ES-I3 (cell line): ENCODE measurements around the gene ARID5B.

ENCODE experiments used
- H3K36me3 ChIP-seq: 2 replicates; pipeline ENCODE4 v1.6.1; 2013; ENCODE audit warnings: mild to moderate bottlenecking, low read length, control low read depth, moderate library complexity; ENCODE audit not compliant: insufficient read depth
- H3K4me1 ChIP-seq: 2 replicates; pipeline ENCODE4 v1.6.1; 2013; ENCODE audit warnings: mild to moderate bottlenecking, control low read depth, low read length; ENCODE audit not compliant: insufficient read depth
- H3K9ac ChIP-seq: 2 replicates; pipeline ENCODE4 v1.6.1; 2013; ENCODE audit warnings: low read depth, mild to moderate bottlenecking, low read length, moderate library complexity
- H3K9me3 ChIP-seq: 2 replicates; pipeline ENCODE4 v1.6.1; 2013; ENCODE audit warnings: mild to moderate bottlenecking, low read length, moderate library complexity; ENCODE audit not compliant: control insufficient read depth, insufficient read depth

ARID5B gene

DNA sequence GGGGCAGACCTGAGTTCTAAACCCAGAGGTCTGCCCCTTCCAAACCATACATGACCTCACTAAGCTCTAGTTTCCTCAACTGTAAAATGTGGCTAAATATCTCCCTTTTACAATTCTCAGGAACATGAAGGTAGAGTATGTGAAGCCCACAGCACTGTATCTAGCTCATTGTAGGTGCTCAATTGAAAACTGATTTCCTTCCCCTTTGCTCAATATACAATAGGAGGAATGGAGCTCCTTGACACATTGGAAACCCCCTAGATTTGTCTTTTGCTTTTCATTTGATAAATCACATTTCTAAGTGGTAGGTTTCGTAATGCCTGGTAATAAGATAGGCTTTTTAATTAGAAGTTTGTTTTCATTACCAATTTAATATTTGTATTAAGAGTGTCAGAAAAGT, 153.3 kb downstream of the ARID5B start:
- Histone ChIP-seq H3K9me3 (no peaks in the 10 kb centered on the region), H3K36me3 (no peaks in the 10 kb centered on the region), H3K9ac (no peak overlapping the region), H3K4me1 (peaks cover 15% of the 10 kb centered on the region)

DNA sequence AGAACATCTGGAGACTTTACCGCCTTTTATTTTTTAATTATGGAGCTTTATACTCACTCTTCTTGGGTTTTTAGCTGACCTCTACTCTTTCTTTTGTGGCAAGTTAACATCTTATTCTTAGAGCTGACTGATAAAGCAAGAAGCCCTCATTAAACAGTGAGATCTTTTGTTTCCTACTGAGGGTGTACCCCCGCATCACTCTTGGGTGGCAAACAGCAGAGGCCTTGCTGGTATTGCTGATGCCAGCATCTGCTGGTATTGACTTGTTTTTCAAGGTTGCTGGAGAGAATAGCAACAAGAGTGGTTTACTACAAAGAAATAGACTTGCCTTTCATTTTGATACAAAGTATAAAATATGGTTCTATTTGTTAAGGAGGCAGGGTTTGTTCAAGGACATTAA, 154.7 kb downstream of the ARID5B start:
- Histone ChIP-seq H3K9ac (no peak overlapping the region), H3K4me1 (0 out of 2 replicates have a peak, but pooled peaks cover 2% of the 10 kb centered on the region), H3K36me3 (no peaks in the 10 kb centered on the region), H3K9me3 (no peaks in the 10 kb centered on the region)

DNA sequence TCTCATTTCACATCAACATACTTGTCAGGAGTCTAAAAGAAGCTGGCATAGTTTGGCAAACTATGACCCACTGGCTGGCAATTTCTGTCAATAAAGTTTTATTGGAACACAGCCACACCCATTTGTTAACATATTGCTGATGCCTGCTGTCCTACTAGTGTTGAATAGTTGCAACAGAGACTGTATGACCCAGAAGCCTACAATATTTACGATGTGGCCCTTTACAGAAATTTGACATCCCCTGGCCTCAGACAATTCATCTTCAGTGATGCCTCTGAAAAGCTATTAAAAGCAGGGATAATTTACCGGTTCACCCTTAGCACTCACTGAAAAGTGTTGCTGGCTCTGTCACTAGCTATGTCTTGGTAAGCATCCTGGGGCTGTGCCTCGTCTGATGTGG, 155.2 kb downstream of the ARID5B start:
- Histone ChIP-seq H3K4me1 (0 out of 2 replicates have a peak, but pooled peaks cover 1% of the 10 kb centered on the region), H3K9ac (no peak overlapping the region), H3K9me3 (no peaks in the 10 kb centered on the region), H3K36me3 (no peaks in the 10 kb centered on the region)

DNA sequence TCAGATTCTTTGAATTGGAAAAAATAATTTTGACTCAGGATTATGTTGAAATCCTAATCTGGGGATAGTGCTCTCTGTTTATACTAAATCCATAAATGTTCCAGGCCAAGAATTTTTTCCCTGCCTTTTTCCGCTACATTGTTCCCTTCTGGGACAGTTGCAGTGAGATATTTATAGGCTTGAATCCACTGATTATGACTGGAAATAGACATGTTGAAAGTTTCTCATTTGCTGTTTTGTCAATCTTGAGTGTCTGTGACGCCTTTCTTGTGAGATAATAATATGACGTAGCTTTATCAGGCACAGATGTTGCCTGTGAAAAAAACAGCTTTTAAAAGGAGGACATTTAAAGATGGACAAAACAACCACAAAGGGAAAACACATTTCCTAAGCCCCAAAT, 155.9 kb downstream of the ARID5B start:
- no peaks in the 10 kb centered on the region for H3K4me1 ChIP-seq
- H3K9ac ChIP-seq: no peak overlapping the region
- H3K36me3 ChIP-seq: no peaks in the 10 kb centered on the region
- no peaks in the 10 kb centered on the region for H3K9me3 ChIP-seq

DNA sequence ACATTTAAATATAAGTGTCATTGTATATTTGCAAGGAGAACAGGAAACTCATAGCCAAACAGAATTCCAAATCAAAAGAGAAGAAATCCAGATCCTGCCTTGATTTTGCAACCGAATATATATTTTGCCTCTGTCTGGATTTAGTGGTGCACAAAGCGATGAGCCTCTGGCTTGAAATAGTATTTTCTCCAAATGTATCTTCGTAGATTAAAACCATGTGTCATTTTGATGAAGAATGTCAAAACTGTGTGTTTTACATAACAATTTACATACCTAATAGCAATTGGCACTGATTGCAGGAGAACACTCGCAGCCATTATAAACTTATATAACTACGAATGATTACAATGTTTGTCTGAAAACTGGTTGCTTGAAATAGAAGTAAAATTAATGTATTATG, 156.4 kb downstream of the ARID5B start:
- no peaks in the 10 kb centered on the region for H3K36me3 ChIP-seq
- no peaks in the 10 kb centered on the region for H3K9me3 ChIP-seq
- no peak overlapping the region for H3K9ac ChIP-seq
- no peaks in the 10 kb centered on the region for H3K4me1 ChIP-seq

DNA sequence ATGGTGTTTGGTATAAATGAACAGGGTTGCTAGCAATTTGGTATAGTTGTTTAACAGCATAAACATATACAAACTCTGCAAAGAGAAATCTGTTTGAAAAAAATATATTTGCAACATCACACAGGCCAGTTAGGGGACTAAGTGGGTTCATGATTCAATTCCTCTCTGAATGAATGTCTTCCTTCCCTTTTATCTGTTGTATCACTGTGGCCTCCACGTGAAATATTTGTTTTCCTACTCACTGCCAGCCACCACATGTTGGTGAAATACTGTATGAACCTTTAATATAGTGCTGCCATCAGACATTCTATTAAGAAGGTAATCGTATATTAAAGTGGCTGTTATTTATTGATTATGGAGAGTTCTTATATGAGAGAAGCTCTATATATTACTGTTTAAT, 157.0 kb downstream of the ARID5B start:
- Histone ChIP-seq H3K9ac (no peak overlapping the region), H3K36me3 (no peaks in the 10 kb centered on the region), H3K4me1 (no peaks in the 10 kb centered on the region), H3K9me3 (no peaks in the 10 kb centered on the region)

DNA sequence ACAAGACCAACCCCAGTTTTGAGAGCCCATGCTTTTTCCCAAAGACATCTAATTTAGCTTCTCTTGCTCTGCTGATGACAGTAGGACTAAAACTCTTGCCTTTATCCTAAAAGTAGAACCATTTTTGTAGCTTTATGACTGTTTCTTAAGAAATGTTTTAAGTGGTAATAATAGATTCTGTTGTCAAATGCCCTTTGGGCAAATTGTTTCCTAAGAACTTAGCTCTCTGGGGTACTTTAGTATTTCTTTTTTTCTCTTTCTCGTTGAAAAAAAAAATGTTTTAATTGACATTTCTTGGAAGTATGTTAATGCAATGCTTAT, 157.4 kb downstream of the ARID5B start:
- Histone ChIP-seq H3K4me1 (no peaks in the 10 kb centered on the region), H3K9ac (no peak overlapping the region), H3K9me3 (no peaks in the 10 kb centered on the region), H3K36me3 (no peaks in the 10 kb centered on the region)

DNA sequence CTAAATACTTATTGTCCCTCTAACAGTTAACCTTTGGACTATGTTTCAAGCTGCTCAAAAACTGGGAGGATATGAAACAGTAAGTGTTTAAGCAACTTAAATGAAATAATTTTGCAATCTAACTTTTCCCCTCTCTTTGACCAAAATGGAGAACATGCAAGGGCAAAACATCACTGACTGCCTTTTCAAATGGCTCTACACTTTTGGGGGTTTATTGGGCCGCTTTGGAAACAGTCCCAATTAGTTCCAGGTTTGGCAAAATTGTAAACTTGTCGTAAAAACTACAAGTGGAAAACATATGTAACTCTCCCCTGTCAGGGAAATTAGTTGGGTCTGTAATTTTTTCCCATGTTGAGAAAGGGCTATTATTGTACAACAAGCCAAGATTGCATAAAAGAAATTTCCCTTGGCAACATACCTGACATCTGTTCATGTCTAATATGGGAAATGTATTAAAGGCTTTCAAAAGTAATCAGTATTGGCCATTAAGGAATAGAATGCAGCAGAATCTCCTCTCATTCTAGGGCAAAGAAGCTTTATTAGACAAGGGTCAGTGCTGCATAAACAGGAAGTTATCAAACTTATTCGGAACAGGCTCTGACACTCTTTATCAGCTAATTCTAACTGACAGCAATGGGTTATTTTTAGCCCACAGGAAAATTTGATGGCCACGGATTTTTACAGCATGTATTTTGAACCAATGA, 157.9 kb downstream of the ARID5B start:
- H3K36me3 ChIP-seq: no peaks in the 10 kb centered on the region
- no peak overlapping the region for H3K9ac ChIP-seq
- H3K4me1 ChIP-seq: no peaks in the 10 kb centered on the region
- H3K9me3 ChIP-seq: no peaks in the 10 kb centered on the region

DNA sequence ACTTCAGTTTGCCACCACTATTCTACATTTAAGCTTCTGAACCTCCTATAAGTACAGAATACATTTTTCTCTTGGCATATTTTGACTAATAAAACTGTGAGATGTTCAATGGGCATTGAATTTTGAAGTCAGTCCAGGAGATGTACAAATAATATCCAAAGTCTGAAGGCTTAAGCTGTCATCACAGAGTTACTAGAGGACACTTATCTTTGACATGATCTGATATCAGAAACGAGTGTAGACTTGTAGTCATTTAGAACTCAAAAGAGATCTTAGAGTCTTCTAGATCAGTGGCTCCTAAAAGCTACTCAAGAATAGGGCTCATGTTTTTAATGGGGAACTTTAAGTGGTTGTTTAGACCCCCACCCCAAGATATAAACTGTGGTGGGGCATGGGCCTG, 160.5 kb downstream of the ARID5B start:
- no peak overlapping the region for H3K9ac ChIP-seq
- no peaks in the 10 kb centered on the region for H3K4me1 ChIP-seq
- H3K9me3 ChIP-seq: no peaks in the 10 kb centered on the region
- no peaks in the 10 kb centered on the region for H3K36me3 ChIP-seq

DNA sequence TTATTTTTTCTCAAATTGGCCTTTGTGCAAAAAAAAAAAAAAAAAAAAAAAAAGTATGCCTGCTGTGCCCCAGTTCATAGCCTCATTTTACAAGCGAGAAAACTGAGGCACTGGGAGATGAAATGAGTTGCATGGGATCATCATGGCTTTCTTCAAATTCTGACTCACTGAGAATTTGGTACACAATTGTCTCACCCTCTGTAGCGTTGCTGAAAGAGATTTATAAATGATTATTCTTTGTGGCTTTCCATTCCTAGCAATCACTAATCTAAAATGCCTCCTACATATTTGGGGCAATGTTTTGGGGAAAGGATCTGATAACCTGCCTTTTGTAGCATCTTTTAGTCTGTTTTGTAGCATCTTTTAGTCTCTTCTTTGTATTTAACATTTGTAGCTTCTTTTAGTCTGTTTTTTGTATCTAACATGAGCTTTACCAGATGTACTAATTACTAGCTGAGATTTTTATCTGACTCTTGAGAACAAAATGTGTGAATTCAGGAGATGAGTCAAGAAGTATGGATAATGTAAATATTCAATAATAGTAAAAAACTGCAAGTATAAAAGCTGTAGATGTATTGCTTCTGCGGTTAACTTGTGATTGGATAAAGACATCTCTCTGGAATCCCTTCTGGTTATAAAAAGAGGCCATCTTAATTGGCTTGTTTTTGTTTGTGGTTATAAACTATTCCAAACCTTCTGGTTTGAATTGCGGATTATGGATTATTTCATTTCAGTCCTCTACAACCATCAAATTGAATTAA, 161.4 kb downstream of the ARID5B start:
- Histone ChIP-seq H3K9me3 (no peaks in the 10 kb centered on the region), H3K9ac (no peak overlapping the region), H3K36me3 (no peaks in the 10 kb centered on the region), H3K4me1 (no peaks in the 10 kb centered on the region)

DNA sequence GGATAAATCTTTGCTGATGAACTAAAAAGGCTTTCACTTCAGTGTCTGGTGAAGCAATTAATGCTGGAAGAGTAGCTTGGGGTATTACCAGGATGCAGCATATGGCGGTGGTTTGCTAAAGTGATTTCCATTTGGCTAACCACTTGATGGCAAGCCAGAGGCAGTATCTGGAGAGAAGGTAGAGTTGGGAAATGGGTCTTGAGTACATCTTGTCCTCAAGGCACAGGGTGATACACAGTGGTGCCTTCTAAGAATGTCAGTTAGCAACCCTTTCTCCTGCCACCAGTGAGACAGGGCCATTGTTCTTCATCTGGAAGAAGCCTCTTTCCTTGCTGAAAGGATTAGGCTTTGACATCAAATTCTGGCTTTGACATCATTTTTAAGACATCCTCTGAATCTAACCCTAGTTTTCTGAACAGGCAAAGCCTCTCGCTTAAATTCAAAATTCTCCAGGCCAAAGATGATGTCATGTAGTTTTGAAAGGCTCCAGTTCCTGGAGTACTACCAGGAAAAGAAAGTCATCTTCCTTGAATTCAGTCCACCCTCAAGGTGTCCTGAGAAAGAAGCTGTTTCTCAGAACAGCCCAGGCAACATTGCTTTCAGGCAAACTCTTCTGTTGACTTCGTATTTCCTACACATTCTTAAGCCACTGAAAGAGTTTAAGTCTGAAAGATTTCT, 162.4 kb downstream of the ARID5B start:
- Histone ChIP-seq H3K36me3 (no peaks in the 10 kb centered on the region), H3K4me1 (no peaks in the 10 kb centered on the region), H3K9ac (no peak overlapping the region), H3K9me3 (no peaks in the 10 kb centered on the region)

DNA sequence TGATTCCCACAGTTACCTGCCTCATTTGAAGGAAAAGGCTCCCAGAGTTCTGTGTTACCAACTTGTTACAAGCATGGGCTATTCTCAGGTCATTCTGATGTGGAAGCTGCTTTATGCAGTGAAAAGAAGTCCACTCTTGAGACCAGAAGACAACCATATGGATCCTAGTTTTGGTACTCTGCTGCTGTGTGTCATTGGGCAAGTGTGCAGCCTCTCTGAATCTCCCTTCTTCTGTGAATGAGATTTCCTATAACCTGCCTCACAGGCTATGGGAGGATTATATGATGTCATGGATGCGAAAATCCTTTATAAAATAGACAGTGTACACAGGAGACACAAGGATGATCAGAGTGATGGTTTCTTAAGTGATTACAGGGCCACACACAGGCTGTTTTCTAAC, 166.1 kb downstream of the ARID5B start:
- Histone ChIP-seq H3K9me3 (no peaks in the 10 kb centered on the region), H3K36me3 (no peaks in the 10 kb centered on the region), H3K4me1 (peaks cover 12% of the 10 kb centered on the region), H3K9ac (no peak overlapping the region)

DNA sequence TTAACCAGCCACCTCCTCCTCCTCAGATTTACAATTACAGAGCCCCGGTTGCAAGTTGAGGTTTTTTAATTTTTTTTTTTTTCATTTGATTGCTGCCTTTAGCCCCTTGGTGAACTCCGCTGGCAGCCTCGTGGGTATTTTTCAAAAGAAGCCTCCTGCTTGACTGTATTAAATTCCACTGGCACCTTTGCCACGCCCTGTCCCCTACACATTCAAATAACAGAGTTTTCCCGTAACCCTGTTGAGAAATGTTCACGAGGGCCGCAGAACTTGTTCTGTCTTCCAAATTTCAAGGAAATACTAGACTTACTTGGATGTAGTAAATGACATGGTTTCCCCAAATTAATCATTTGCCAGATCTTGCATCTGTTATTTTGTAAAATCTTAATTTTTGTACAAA, 167.0 kb downstream of the ARID5B start:
- Histone ChIP-seq H3K9me3 (no peaks in the 10 kb centered on the region), H3K36me3 (no peaks in the 10 kb centered on the region), H3K4me1 (peaks cover 12% of the 10 kb centered on the region), H3K9ac (no peak overlapping the region)

DNA sequence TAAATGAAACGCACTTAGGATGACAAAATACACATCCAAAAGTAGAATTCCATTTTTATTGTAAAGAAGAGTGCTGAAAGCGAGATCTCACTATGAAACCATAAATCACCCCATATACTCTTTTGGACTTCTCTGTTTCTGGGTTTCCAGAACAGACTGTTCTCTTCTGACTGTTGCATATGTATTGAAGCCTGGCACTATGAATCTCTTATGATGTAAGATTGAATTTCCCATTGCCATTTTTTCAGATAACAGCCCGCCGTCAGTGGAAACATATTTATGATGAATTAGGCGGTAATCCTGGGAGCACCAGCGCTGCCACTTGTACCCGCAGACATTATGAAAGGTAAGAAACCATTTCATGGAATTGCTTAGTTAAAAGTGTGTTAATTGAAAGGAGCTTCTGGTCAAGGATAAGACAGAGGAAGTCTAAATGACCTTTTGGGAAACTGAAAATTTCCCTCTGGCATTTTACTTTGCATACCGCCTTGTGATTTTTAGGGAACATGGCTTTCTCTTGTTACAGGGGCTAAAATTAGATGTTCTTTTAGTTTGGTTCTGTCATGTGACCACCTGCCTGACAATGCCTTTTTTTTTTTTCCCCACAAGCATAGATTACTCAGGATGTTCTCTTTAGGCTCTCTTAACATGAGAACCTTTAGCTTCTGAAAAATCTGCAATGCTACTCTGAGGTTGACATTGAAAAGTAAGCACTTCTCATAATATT, 168.1 kb downstream of the ARID5B start:
- no peaks in the 10 kb centered on the region for H3K36me3 ChIP-seq
- no peak overlapping the region for H3K9ac ChIP-seq
- no peaks in the 10 kb centered on the region for H3K9me3 ChIP-seq
- peaks cover 12% of the 10 kb centered on the region for H3K4me1 ChIP-seq
